NCI-H2196 treated with DMSO at 0.1 percent for 48 hours (cell line): Measurements from ENCODE around the gene ESYT1.

Source experiments
- DNase-seq: peaks from one replicate; lab custom pipeline; 2025; ENCODE audit not compliant: unreplicated experiment; lab: John Stamatoyannopoulos, UW

Gene ESYT1

GRCh38 chr12:56186957-56187356 lies 58.9 kb downstream of the ESYT1 start:
- DNase-seq: no peak

DNA sequence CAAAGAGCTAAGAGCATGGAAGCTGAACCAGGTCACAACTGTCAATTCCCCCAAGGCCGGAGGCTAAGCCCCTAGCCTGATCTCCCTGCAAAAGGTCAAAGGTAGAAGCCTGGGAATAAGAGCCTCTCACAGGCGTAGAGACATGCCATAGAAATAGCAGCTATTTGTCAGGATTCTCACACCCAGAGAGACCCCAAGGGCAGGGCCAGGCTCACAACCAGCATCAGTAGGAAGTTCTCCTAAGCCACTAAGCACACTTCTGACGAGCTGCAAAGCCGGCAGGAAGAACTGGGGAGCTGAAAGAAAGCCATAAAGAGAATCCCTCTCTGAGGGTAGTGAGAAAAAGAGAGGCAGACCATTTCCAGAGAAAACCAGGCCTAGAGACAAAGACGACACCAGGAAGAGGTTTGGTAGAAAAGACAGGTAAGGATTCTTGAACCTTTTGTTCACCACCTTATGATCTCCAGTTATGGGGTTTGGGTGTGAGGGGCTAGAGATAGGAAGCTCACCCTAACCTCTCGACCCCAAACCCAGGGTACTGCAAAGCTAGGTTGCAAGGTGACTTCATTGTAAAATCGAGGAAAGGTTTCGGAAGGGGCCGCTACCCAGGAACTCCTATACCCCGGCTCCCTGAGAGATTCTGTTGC lies 60.2 kb downstream of the ESYT1 start:
- DNase-seq: no peak

DNA sequence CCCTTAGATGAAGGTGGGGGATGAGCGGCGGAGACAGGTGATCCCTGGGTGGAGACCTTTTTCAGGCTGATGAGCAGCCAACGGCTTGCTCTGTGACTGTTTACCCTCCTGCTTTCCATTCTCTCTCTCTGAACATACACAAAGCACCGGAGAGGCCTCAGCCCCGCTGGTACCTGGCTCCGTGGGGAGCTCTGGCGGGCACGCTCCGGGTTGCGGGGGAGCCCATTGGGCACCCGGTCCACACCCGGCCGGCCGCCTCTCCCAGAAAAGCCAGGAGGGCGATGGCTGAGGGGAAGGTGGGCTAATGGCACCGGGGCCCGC lies 60.7 kb downstream of the ESYT1 start:
- DNase-seq: no peak

GRCh38 chr12:56189099-56189917 lies 61.2 kb downstream of the ESYT1 start, which contains the start of gene SMARCC2:
Gene SMARCC2, minus strand, starts transcription at chr12:56189483. Its CDS starts 22 bp downstream, at chr12:56189461.
- peak; percentile 73 for DNase-seq

DNA sequence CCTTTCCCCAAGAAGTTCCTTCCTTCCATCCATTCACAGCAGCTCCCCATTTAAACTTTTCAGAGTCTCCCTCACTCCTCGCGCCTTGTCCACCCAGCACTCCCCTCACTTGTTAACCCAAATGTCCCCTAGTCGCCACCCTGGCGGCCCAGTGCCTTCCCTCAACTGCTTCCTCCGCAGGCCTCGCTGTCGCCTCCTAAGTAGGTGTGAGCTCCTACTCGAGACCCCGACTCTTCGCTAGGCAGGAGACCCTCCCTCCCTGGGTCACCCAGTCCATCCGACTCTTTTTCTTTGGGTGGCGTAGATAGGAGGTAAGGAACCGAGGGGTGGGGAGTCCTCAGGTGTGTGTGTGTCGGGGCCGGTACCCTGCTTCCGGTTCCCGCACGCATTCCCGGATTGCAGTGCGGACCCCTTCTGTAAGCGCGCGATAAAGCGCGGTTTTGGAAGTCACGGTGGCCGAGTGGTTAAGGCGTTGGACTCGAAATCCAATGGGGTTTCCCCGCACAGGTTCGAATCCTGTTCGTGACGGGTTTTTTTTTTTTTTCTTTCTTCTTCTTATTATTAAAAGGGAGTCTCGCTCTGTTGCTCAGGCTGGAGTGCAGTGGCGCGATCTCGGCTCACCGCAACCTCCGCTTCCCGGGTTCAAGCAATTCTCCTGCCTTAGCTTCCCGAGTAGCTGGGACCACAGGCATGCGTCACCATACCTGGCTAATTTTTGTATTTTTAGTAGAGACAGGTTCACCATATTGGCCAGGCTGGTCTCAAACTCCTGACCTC lies 62.0 kb downstream of the ESYT1 start:
- peak; percentile 54 for DNase-seq

DNA sequence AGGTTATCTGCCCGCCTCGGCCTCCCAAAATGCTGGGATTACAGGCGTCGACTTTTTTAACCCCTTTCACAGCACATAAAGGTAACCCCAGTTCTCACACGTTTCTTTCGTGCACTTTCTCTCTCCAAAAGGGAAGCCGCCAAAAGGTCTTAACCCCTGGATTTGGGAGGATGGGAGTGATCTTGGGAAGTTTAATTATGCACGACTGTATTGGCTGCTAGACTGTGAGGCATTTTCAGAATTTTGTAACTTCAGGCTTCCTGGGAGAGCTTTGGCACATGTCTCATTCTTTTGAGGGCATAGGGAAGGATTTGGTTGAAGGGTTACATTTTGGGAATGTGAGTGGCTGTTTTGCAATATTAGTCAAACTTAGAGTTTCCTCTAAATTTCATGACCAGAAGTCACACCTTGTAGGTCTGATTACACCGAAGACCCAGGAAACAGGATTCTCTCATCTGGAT lies 62.7 kb downstream of the ESYT1 start:
- DNase-seq: no peak

- no peak for DNase-seq
These were observed 64.5 kb downstream of the ESYT1 start for GRCh38 chr12:56192582-56192981.

DNA sequence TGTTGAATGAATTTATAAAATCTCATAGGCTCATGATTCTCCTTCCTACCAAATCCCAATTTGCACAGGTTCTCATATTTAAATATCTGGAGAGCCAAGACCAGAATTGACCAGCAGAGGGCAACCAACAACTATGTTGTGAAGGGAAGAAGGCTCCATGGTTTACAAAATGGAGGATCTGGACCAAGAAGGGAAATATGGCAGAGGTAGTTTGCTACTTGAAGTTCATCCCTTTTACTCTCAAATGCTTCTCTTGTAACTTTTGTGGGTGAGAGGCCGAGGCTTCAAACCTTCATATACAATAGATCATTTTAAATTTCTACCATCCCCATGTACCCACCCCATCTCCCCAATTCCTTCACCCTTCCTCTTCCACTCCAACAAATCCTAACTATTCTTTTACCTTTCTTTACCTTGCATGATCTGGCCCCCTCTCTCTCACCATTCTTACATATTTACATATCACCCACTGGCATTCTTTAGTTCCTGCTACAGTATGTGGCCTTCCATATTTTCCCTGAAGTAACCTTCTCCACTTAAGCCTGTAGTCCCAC lies 65.0 kb downstream of the ESYT1 start:
- peak; percentile 67 for DNase-seq
